Caco-2 (cell line): ENCODE data around the gene AGMO. TPM values are rescaled to one million over a fixed set of nuclear protein-coding genes. Genes with fewer than 3 reads are reported as not detected.

Source experiments
- BruUV-seq: library from RNA; stranded (reverse); fragments of 400-500 nt; replicated peaks from 2 replicates; lab custom pipeline; 2021; lab: Mats Ljungman, UMichigan
- CTCF ChIA-PET: fragments of 300-600 bp; sonication (Branson Sonifier 250); formaldehyde crosslinking; loops from one replicate; lab custom pipeline; 2022; ENCODE audit warnings: antibody characterized with exemption; lab: Charles Lee
- POLR2A ChIA-PET: fragments of 300-600 bp; sonication (Branson Sonifier 250); formaldehyde crosslinking; loops from one replicate; lab custom pipeline; 2022; ENCODE audit warnings: antibody characterized with exemption; lab: Charles Lee
- DNase-seq, 2 experiments: peaks; one replicate each; pipeline versions ENCODE4 v3.0.0 to v3.0.0-alpha.2; 2020 to 2022
- H3K27me3 ChIP-seq: replicated peaks from 2 replicates; pipeline ENCODE4 v1.6.0; 2011; ENCODE audit warnings: low read length; ENCODE audit not compliant: control insufficient read depth, insufficient read depth
- H3K36me3 ChIP-seq: 2 replicates; pipeline ENCODE4 v1.5.1; 2011; ENCODE audit warnings: low read length; ENCODE audit not compliant: control insufficient read depth, insufficient read depth
- H3K4me1 ChIP-seq: fragments of 250-450 bp; sonication (Bioruptor Pico); 2 replicates; pipeline ENCODE4 v1.5.1; 2020; ENCODE audit warnings: mild to moderate bottlenecking
- H3K4me3 ChIP-seq: 2 replicates; pipeline ENCODE4 v1.5.1; 2011; ENCODE audit warnings: low read depth, mild to moderate bottlenecking, control low read depth, low read length
- H3K9me3 ChIP-seq: fragments of 250-450 bp; sonication (Bioruptor Pico); 2 replicates; pipeline ENCODE4 v1.5.1; 2020; ENCODE audit warnings: mild to moderate bottlenecking, moderate library complexity
- H3K27ac Mint-ChIP-seq: one replicate; pipeline ENCODE4 v1.8.0; 2022; ENCODE audit warnings: mixed read lengths; ENCODE audit not compliant: unreplicated experiment
- H3K27me3 Mint-ChIP-seq: one replicate; pipeline ENCODE4 v1.8.0; 2022; ENCODE audit warnings: mixed read lengths; ENCODE audit not compliant: insufficient read depth, unreplicated experiment
- H3K36me3 Mint-ChIP-seq: one replicate; pipeline ENCODE4 v1.8.0; 2022; ENCODE audit warnings: mild to moderate bottlenecking, mixed read lengths; ENCODE audit not compliant: insufficient read depth, unreplicated experiment
- H3K4me1 Mint-ChIP-seq: one replicate; pipeline ENCODE4 v1.8.0; 2022; ENCODE audit warnings: low read depth, mixed read lengths; ENCODE audit not compliant: unreplicated experiment
- H3K4me3 Mint-ChIP-seq: one replicate; pipeline ENCODE4 v1.8.0; 2022; ENCODE audit warnings: mild to moderate bottlenecking, moderate library complexity, mixed read lengths; ENCODE audit not compliant: unreplicated experiment
- H3K9me3 Mint-ChIP-seq: one replicate; pipeline ENCODE4 v1.8.0; 2022; ENCODE audit warnings: mixed read lengths; ENCODE audit not compliant: unreplicated experiment
- intact Hi-C: fragments of 100-400 bp; cut with micrococcal nuclease; formaldehyde crosslinking; loops from one replicate; pipeline ENCODE4 v1.10.0; 2022; ENCODE audit not compliant: unreplicated experiment
- total RNA-seq: library from RNA; stranded (reverse); gene quantifications from 2 replicates; pipeline ENCODE4 v1.2.3, GENCODE V29; 2022
- TF ChIP-seq, protein P1 (sequence below), 2 experiments: fragments of 200-600 bp in 1 of 2; IDR thresholded peaks; 1 replicate in 1 of 2; 2 replicates in 1 of 2; pipeline versions ENCODE4 v1.5.1 to v1.8.0; 2011 to 2022; ENCODE audit warnings: antibody characterized with exemption in 1 of 2, control low read depth in 1 of 2, inconsistent platforms in 1 of 2, low read depth in 1 of 2, low read length in 1 of 2, mild to moderate bottlenecking in 1 of 2, moderate library complexity in 1 of 2; ENCODE audit not compliant: insufficient read depth in 1 of 2, severe bottlenecking in 1 of 2, unreplicated experiment in 1 of 2

AGMO gene
- total RNA-seq, 1 experiment from 2014 or later, result 0.16 TPM

- ChIA-PET CTCF (no interaction called here), POLR2A (no interaction called here)
- H3K4me3 Mint-ChIP-seq, result no peak overlapping the region
- H3K36me3 Mint-ChIP-seq, result no peaks in the 10 kb centered on the region
- no peak overlapping the region for H3K27ac Mint-ChIP-seq
- intact Hi-C loops, result no loop called here
- no peaks in the 10 kb centered on the region for H3K36me3 ChIP-seq
- no peaks in the 10 kb centered on the region for H3K4me1 Mint-ChIP-seq
- no peaks in the 10 kb centered on the region for H3K27me3 ChIP-seq
- TF ChIP-seq, protein P1, sequence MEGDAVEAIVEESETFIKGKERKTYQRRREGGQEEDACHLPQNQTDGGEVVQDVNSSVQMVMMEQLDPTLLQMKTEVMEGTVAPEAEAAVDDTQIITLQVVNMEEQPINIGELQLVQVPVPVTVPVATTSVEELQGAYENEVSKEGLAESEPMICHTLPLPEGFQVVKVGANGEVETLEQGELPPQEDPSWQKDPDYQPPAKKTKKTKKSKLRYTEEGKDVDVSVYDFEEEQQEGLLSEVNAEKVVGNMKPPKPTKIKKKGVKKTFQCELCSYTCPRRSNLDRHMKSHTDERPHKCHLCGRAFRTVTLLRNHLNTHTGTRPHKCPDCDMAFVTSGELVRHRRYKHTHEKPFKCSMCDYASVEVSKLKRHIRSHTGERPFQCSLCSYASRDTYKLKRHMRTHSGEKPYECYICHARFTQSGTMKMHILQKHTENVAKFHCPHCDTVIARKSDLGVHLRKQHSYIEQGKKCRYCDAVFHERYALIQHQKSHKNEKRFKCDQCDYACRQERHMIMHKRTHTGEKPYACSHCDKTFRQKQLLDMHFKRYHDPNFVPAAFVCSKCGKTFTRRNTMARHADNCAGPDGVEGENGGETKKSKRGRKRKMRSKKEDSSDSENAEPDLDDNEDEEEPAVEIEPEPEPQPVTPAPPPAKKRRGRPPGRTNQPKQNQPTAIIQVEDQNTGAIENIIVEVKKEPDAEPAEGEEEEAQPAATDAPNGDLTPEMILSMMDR (IDR thresholded peaks at IDR 0.05; ENCODE audit: insufficient read depth in 1 of 2, low read depth in 1 of 2, low read length in 1 of 2, severe bottlenecking in 1 of 2, unreplicated experiment in 1 of 2), result no peak
- no peaks in the 10 kb centered on the region for H3K27me3 Mint-ChIP-seq
- no peaks in the 10 kb centered on the region for H3K4me1 ChIP-seq
- DNase-seq, result no peak
- BruUV-seq, result no TSS peak
- no peak overlapping the region for H3K4me3 ChIP-seq
- no peaks in the 10 kb centered on the region; the same call in 1 of the 2 replicates for H3K9me3 ChIP-seq
- no peaks in the 10 kb centered on the region for H3K9me3 Mint-ChIP-seq
Measured at GRCh38 chr7:15439853-15440252, 122.0 kb downstream of the AGMO start.

DNA sequence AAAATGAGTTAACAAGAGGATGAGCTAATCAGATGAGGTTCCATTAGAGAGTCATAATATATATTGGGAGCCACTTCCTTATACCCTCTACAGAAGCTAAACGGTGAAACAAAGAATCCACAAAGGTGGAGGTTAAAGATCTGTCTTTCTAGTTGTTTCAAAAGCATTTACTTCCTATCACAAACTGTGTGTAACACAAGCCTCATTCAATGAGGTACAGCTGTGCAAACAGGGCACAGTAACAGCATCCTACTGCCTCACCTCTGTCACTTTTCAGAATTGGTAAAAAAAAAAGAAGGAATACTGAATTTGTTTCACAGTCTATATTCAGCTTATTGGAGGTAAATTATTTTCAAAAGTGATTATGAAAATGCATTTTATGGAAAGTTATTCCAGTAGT lies 128.7 kb downstream of the AGMO start:
- no peaks in the 10 kb centered on the region for H3K36me3 ChIP-seq
- H3K27me3 Mint-ChIP-seq, result no peaks in the 10 kb centered on the region
- CTCF ChIA-PET, result no interaction called here
- H3K4me1 Mint-ChIP-seq, result no peaks in the 10 kb centered on the region
- POLR2A ChIA-PET, result no interaction called here
- no peaks in the 10 kb centered on the region for H3K9me3 Mint-ChIP-seq
- H3K27ac Mint-ChIP-seq, result no peak overlapping the region
- no peak overlapping the region for H3K4me3 ChIP-seq
- TF ChIP-seq, protein P1 (IDR thresholded peaks at IDR 0.05; ENCODE audit: insufficient read depth in 1 of 2, low read depth in 1 of 2, low read length in 1 of 2, severe bottlenecking in 1 of 2, unreplicated experiment in 1 of 2), result no peak
- H3K9me3 ChIP-seq, result no peaks in the 10 kb centered on the region
- intact Hi-C loops, result no loop called here
- H3K4me3 Mint-ChIP-seq, result no peak overlapping the region
- no peaks in the 10 kb centered on the region for H3K36me3 Mint-ChIP-seq
- H3K27me3 ChIP-seq, result no peaks in the 10 kb centered on the region
- no peaks in the 10 kb centered on the region for H3K4me1 ChIP-seq
- no peak for DNase-seq
- BruUV-seq, result no TSS peak

DNA sequence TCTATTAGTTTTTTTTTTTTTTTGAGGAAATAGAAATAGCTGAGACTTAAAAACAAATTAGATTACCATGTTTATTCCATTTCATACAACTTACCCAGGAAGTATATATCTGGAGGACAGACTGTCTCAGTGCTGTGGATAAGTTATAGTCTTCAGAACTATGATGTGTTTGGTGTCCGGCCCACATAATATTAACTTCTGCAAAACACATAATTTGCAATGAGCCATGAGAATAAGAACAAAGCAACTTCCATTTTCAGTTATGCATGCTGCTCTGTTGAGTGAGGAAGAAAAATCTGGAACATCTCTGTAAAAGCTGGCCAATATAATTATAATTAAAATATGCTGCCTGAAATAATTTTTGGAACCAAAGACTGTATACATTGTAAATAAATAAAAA lies 130.9 kb downstream of the AGMO start:
- DNase-seq, result no peak
- intact Hi-C loops, result no loop called here
- no peaks in the 10 kb centered on the region for H3K27me3 Mint-ChIP-seq
- no peaks in the 10 kb centered on the region for H3K27me3 ChIP-seq
- POLR2A ChIA-PET, result no interaction called here
- no peak overlapping the region for H3K27ac Mint-ChIP-seq
- H3K36me3 ChIP-seq, result no peaks in the 10 kb centered on the region
- no peaks in the 10 kb centered on the region for H3K9me3 ChIP-seq
- no peaks in the 10 kb centered on the region for H3K36me3 Mint-ChIP-seq
- no TSS peak for BruUV-seq
- CTCF ChIA-PET, result no interaction called here
- H3K4me3 ChIP-seq, result no peak overlapping the region
- TF ChIP-seq, protein P1 (IDR thresholded peaks at IDR 0.05; ENCODE audit: insufficient read depth in 1 of 2, low read depth in 1 of 2, low read length in 1 of 2, severe bottlenecking in 1 of 2, unreplicated experiment in 1 of 2), result no peak
- no peaks in the 10 kb centered on the region for H3K4me1 Mint-ChIP-seq
- no peaks in the 10 kb centered on the region for H3K4me1 ChIP-seq
- no peaks in the 10 kb centered on the region for H3K9me3 Mint-ChIP-seq
- no peak overlapping the region for H3K4me3 Mint-ChIP-seq
